Measurements from ENCODE around the gene FAM8A1.
A peak's percentile ranks its signal among the peaks of the same experiment; 100 is the strongest.

Gene FAM8A1

DNA sequence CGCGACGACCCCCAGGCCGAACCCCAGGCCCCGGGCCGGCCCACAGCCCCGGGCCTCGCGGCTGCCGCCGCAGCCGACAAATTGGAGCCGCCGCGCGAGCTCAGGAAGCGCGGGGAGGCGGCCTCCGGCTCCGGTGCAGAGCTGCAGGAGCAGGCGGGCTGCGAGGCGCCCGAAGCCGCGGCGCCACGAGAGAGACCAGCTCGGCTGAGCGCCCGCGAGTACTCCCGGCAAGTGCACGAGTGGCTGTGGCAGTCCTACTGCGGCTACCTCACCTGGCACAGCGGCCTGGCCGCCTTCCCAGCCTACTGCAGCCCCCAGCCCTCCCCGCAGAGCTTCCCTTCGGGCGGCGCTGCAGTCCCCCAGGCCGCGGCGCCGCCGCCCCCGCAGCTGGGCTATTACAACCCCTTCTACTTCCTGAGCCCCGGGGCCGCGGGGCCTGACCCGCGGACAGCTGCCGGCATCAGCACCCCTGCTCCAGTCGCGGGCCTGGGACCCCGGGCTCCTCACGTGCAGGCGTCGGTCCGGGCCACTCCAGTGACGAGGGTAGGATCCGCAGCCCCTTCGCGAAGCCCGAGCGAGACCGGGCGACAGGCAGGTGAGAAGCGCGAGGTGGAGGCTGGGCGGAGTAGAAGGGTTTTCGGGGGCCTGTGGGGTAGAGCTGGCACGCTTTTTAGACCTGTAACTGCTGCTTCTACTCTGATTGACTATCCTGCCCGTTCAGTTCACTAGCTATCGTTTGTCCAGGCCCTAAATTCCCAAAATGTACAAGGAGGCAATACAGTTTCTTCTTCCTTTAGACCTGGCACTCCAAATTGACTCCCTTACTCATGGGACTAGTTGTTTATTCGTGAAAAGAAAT is 654 bp downstream of the FAM8A1 start:
- peak; percentile 53 for DNase-seq (ENCODE audit: low spot score)
- TF ChIP-seq, protein P1, sequence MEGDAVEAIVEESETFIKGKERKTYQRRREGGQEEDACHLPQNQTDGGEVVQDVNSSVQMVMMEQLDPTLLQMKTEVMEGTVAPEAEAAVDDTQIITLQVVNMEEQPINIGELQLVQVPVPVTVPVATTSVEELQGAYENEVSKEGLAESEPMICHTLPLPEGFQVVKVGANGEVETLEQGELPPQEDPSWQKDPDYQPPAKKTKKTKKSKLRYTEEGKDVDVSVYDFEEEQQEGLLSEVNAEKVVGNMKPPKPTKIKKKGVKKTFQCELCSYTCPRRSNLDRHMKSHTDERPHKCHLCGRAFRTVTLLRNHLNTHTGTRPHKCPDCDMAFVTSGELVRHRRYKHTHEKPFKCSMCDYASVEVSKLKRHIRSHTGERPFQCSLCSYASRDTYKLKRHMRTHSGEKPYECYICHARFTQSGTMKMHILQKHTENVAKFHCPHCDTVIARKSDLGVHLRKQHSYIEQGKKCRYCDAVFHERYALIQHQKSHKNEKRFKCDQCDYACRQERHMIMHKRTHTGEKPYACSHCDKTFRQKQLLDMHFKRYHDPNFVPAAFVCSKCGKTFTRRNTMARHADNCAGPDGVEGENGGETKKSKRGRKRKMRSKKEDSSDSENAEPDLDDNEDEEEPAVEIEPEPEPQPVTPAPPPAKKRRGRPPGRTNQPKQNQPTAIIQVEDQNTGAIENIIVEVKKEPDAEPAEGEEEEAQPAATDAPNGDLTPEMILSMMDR (IDR thresholded peaks at IDR 0.05; ENCODE audit: extremely low read depth, insufficient read depth, missing control alignments): peak; percentile 33
- in situ Hi-C loops (cut with MboI; ENCODE audit: low pct_unique_long_range_greater_than_20kb, low sequenced_read_pairs, unreplicated experiment): no loop called here

DNA sequence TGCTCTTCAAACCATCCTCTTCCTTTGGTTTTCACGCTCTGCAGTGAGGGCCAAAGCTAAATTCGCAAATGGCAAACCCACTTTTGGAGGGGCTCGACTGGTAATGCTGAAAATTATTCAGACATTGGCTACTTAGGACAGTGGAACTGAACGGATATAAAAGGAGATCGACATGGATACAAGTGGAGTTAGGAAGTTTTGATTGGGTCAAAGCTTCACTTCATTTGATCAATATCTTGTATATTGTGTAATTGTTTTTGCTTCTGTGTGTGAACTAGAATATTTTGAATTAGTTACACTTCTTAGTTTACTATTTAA is 1.2 kb downstream of the FAM8A1 start:
- TF ChIP-seq, protein P1 (IDR thresholded peaks at IDR 0.05; ENCODE audit: extremely low read depth, insufficient read depth, missing control alignments): no peak
- in situ Hi-C loops (cut with MboI; ENCODE audit: low pct_unique_long_range_greater_than_20kb, low sequenced_read_pairs, unreplicated experiment): no loop called here
- no peak for DNase-seq (ENCODE audit: low spot score)

DNA sequence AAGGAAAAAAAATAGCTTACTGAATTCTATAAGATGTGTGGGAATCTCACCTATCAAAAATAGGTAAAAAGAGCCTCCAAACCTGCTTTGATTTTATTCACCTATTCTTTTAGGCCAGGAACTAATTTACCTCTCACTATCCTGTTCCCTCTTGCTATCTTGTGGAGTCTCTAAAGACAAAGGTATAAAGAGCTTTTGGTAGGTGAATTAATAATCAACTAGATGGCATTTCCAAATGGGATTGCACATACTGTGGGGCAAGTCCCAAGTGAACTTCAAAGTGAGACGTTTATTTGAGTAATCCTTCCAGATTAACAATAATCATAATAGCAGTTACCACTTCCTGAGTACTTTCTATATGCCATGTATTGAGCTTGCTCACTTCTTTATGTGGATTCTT is 2.8 kb downstream of the FAM8A1 start:
- no peak for DNase-seq (ENCODE audit: low spot score)
- TF ChIP-seq, protein P1 (IDR thresholded peaks at IDR 0.05; ENCODE audit: extremely low read depth, insufficient read depth, missing control alignments): no peak
- in situ Hi-C loops (cut with MboI; ENCODE audit: low pct_unique_long_range_greater_than_20kb, low sequenced_read_pairs, unreplicated experiment): no loop called here

DNA sequence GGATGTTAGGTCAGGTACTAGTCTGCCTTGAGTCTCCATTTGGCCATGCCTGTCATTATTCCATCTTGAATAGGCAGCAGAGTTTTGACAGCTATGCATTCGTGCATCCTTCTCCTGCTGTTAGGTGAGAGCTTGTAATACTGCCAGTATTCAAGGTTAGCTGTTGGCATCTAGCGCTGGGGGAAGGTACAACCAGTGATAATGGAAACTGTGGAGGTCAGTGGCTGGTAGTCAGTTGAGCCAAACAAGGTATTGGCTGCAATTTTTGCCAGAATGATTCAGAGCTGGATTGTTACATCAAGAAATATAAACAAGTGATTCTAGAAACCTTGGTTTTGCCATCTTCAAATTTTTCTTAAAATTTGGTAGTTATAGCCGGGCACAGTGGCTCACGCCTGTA is 6.5 kb downstream of the FAM8A1 start:
- in situ Hi-C loops (cut with MboI; ENCODE audit: low pct_unique_long_range_greater_than_20kb, low sequenced_read_pairs, unreplicated experiment): no loop called here
- no peak for DNase-seq (ENCODE audit: low spot score)
- TF ChIP-seq, protein P1 (IDR thresholded peaks at IDR 0.05; ENCODE audit: extremely low read depth, insufficient read depth, missing control alignments): no peak

DNA sequence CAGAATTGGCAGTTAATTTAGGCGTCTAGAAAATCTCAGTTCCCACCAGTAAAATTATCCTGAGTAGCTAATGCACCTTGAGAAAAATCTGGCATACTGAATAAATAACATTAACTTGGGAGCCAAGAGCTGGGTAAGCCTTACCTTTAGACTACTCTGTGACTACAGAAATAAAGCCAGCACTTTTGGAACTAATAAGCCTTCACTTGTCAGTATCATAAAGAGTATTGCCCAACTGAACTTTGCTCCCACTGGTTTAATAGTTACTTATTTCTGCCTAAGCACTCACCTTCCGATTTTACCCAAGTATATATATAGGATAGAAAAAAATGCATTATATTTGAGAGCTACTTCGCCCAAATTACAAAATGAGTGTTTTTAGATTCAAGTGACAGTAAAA is 10.7 kb downstream of the FAM8A1 start:
- in situ Hi-C loops (cut with MboI; ENCODE audit: low pct_unique_long_range_greater_than_20kb, low sequenced_read_pairs, unreplicated experiment): no loop called here
- DNase-seq (ENCODE audit: low spot score): no peak
- TF ChIP-seq, protein P1 (IDR thresholded peaks at IDR 0.05; ENCODE audit: extremely low read depth, insufficient read depth, missing control alignments): no peak

DNA sequence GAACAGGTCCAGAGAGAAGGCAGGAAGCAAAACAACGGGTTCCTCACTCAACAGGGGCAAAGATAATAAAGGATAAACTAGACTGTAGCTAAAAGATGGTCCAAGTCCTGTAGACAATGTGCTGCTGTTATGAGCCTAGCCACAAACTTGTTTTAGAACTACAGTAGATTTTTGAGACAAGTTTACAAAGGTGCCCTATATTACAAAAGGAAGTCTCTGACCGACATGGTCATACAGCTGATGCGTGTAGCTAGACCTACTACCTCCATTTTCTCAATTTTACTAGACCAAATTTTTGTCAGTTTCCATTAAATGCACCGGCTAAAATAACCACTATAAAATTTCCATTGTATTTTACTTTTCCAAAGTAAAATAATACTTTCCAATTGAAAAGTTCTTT is 11.9 kb downstream of the FAM8A1 start:
- TF ChIP-seq, protein P1 (IDR thresholded peaks at IDR 0.05; ENCODE audit: extremely low read depth, insufficient read depth, missing control alignments): no peak
- DNase-seq (ENCODE audit: low spot score): no peak
- in situ Hi-C loops (cut with MboI; ENCODE audit: low pct_unique_long_range_greater_than_20kb, low sequenced_read_pairs, unreplicated experiment): no loop called here
